Psoas muscle (tissue), 8 donors: ENCODE data around the gene MEIS2. TPM values are rescaled to one million over a fixed set of nuclear protein-coding genes. Genes with fewer than 3 reads are reported as not detected.
A peak's percentile ranks its signal among the peaks of the same experiment; 100 is the strongest.

Experiments
- ATAC-seq, 4 donors: fragments of 200-7000 bp; cut with Tn5 transposase; one replicate each; pipeline ENCODE4 v1.9.1; 2020; ENCODE audit warnings: moderate library complexity in 3 of 4, mild to moderate bottlenecking in 2 of 4
- DNase-seq, 2 donors: peaks; one replicate each; pipeline ENCODE4 v3.0.0-alpha.2; 2020
- H3K27ac ChIP-seq: fragments of 200-600 bp; one replicate; pipeline ENCODE4 v1.8.0; 2022
- H3K27me3 ChIP-seq, 3 donors: fragments of 200-600 bp in 1 of 3; one replicate each; pipeline versions ENCODE4 v1.6.1 to v1.8.0; 2013 to 2022; ENCODE audit warnings: low read length in 2 of 3, mild to moderate bottlenecking in 2 of 3, moderate library complexity in 1 of 3; ENCODE audit not compliant: insufficient read depth in 3 of 3
- H3K36me3 ChIP-seq, 2 donors: fragments of 200-600 bp in 1 of 2; one replicate each; pipeline versions ENCODE4 v1.6.1 to v1.8.0; 2013 to 2022; ENCODE audit warnings: low read depth in 1 of 2, mild to moderate bottlenecking in 1 of 2, moderate library complexity in 1 of 2; ENCODE audit not compliant: insufficient read depth in 1 of 2
- H3K4me1 ChIP-seq: fragments of 200-600 bp; one replicate; pipeline ENCODE4 v1.8.0; 2022
- H3K4me3 ChIP-seq: fragments of 200-600 bp; one replicate; pipeline ENCODE4 v1.8.0; 2022; ENCODE audit warnings: mild to moderate bottlenecking
- H3K9me3 ChIP-seq: fragments of 200-600 bp; one replicate; pipeline ENCODE4 v1.8.0; 2022
- WGBS, 3 donors: extraction: QIAGEN DNeasy Blood & Tissue Kit; methylation state at CpG; one replicate each; pipeline versions ENCODE4 v1.1.6 to v1.1.7; 2013; 5-methylcytosine and 5-hydroxymethylcytosine counted together
- intact Hi-C, 2 donors: fragments of 100-400 bp; cut with DNase I; formaldehyde crosslinking; loops; one replicate each; pipeline versions ENCODE4 v1.11.0 to v1.14.2; 2022
- polyA plus RNA-seq, 3 donors: library from polyadenylated mRNA; stranded (reverse); fragments of 200-250 nt; gene quantifications; one replicate each; pipeline ENCODE4 v1.2.3, GENCODE V29; 2013
- total RNA-seq, 4 donors: library from RNA; stranded (reverse); fragmentation: NEBNext Ultra II Directional in 2 of 4; extraction: Animal tissue kit (Norgen Biotek cat#: 25700) in 2 of 4; gene quantifications; one replicate each; pipeline versions ENCODE4 v1.2.1 to v1.2.4, GENCODE V29; 2021 to 2023
- TF ChIP-seq, protein P1 (sequence below): fragments of 200-600 bp; IDR thresholded peaks from one replicate; pipeline ENCODE4 v1.8.0; 2022; ENCODE audit warnings: antibody characterized with exemption
- donor health status: healthy with polysubstance abuse.
- donor health status: DM: no; HTN: no; CAD: no; lungs with moderate emphysema.
- donor health status: Bipolar disorder and iron deficiency.
- donor health status: healthy.
- donor health status: DM: yes; HTN: yes; CAD: no.
- donor health status: DM: no; HTN: no; CAD: no.
- donor health status: DM: no; HTN: no; CAD: no.
- donor health status: DM: yes; HTN: yes; CAD: no.

MEIS2 gene
- total and polyA plus RNA-seq, 7 donors = 0.42 to 24.3 (median 1.9) TPM

DNA sequence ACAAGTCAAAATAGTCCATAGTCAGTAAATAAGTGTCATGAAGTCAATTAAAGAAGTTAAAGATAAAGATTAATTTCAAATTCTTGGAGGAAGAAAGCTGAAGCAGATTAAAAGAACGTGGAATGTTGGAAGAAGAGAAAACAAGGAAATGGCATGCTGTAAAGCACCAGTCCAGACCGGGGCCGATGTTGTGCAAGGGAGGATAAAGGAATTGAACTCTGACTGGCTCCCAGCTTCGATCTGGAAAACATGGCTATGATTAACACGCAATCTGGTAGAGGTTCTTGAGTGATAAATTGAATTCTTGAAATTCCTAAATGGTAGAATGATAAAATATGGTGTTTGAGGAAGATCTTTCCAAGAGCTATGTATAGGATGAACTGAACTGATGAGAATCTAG lies 194.4 kb downstream of the MEIS2 start:
- DNase-seq = no peak
- intact Hi-C loops = no loop called here
- Histone ChIP-seq H3K27me3 (peaks cover 0 to 3% (median 0%) of the 10 kb centered on the region in 3 donors), H3K4me3 (no peak overlapping the region), H3K4me1 (no peaks in the 10 kb centered on the region), H3K9me3 (no peaks in the 10 kb centered on the region), H3K36me3 (no peaks in the 10 kb centered on the region), H3K27ac (no peak overlapping the region)
- TF ChIP-seq, protein P1, sequence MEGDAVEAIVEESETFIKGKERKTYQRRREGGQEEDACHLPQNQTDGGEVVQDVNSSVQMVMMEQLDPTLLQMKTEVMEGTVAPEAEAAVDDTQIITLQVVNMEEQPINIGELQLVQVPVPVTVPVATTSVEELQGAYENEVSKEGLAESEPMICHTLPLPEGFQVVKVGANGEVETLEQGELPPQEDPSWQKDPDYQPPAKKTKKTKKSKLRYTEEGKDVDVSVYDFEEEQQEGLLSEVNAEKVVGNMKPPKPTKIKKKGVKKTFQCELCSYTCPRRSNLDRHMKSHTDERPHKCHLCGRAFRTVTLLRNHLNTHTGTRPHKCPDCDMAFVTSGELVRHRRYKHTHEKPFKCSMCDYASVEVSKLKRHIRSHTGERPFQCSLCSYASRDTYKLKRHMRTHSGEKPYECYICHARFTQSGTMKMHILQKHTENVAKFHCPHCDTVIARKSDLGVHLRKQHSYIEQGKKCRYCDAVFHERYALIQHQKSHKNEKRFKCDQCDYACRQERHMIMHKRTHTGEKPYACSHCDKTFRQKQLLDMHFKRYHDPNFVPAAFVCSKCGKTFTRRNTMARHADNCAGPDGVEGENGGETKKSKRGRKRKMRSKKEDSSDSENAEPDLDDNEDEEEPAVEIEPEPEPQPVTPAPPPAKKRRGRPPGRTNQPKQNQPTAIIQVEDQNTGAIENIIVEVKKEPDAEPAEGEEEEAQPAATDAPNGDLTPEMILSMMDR = no peak
- no peak for ATAC-seq
- WGBS, 3 donors = 51 to 55% (median 53%) methylated on average over 5 of the region's 5 CpGs

DNA sequence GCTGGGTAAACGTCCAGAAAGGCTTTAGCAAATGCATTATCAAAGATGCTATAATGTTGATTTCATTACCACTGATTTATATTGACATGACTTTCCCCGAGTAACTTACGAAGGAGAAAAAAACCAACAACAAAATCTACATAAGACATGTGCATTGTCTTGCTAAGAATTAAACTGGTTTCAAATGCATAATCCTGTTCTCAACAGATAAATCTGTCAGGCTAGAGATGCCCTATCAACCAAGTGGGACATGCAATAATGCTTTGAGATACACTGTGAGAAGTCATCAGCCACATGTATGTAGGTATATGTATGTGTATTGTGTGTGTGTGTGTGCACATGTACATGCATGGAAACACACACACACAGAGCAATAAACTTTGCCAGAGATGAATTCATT lies 195.6 kb downstream of the MEIS2 start:
- ATAC-seq = no peak
- H3K27me3 ChIP-seq = peaks cover 0 to 3% (median 0%) of the 10 kb centered on the region in 3 donors
- TF ChIP-seq, protein P1 = no peak
- no peaks in the 10 kb centered on the region for H3K9me3 ChIP-seq
- no peak for DNase-seq
- intact Hi-C loops = no loop called here
- H3K36me3 ChIP-seq = no peaks in the 10 kb centered on the region
- H3K4me1 ChIP-seq = no peaks in the 10 kb centered on the region
- 54 to 65% (median 61%) methylated on average over 3 of the region's 3 CpGs for WGBS, 3 donors
- H3K27ac ChIP-seq = no peak overlapping the region
- no peak overlapping the region for H3K4me3 ChIP-seq

DNA sequence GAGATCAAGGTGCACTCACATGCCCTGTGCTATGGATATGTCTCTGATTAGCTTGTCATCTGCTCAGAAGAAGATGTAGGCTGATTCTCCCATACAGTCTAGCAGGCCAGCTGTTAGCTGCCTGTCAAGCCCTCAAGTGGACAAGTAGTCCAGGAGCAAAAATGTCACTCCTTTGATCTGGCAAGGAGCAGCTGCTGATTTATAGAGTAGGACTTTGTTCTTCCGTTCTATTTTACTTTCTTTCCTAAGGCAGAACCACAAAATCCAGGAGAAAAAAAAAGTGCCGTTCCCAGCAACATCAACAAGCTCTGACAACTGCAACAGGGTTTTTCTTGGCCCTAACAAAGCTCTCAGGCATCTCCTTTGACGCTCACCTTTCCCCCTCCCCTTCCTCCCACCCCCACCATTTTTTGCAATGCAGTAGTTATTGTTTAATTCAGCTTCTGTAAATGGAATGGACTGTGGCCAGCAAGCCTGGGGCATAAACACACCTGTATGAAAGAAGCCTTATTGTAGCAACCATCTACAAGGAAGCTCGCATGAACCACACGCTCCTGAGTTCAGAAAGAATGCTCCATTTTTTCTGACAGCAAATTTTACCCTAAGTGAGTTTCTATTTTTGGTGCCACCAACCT lies 196.3 kb downstream of the MEIS2 start:
- 38 to 49% (median 41%) methylated on average over 5 of the region's 5 CpGs for WGBS, 3 donors
- ATAC-seq (peak; percentile 47 to 90 (median 50)), DNase-seq (no peak)
- Histone ChIP-seq H3K4me3 (no peak overlapping the region), H3K36me3 (no peaks in the 10 kb centered on the region), H3K9me3 (no peaks in the 10 kb centered on the region), H3K27me3 (peaks cover 0 to 3% (median 0%) of the 10 kb centered on the region in 3 donors), H3K27ac (no peak overlapping the region), H3K4me1 (no peaks in the 10 kb centered on the region)
- TF ChIP-seq, protein P1 = no peak
- intact Hi-C loops = no loop called here

DNA sequence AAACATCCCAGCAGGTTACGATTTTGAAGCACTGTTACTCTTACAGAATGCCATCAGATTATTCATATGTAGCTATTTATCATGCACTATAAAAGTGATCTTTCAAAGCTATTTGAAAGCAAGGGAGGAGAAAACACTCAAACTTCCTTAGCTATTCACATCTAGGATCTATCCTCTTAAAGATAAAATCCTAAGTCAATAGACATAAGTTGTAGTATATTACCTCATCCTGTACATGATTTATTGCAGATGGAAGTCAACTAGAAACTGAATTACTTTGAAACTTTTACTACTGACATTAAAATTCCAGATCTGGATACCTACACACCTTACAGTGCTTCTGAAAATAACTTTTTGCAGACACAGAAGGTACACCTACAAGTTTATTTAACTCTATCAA lies 197.2 kb downstream of the MEIS2 start:
- H3K27me3 ChIP-seq = peaks cover 0 to 3% (median 0%) of the 10 kb centered on the region in 3 donors
- intact Hi-C loops = no loop called here
- ATAC-seq (no peak), DNase-seq (no peak)
- H3K9me3 ChIP-seq = no peaks in the 10 kb centered on the region
- no peaks in the 10 kb centered on the region for H3K4me1 ChIP-seq
- no peak overlapping the region for H3K4me3 ChIP-seq
- TF ChIP-seq, protein P1 = no peak
- no peak overlapping the region for H3K27ac ChIP-seq
- H3K36me3 ChIP-seq = no peaks in the 10 kb centered on the region
- 74 to 93% (median 78%) methylated on average over 1 of the region's 1 CpG for WGBS, 3 donors

DNA sequence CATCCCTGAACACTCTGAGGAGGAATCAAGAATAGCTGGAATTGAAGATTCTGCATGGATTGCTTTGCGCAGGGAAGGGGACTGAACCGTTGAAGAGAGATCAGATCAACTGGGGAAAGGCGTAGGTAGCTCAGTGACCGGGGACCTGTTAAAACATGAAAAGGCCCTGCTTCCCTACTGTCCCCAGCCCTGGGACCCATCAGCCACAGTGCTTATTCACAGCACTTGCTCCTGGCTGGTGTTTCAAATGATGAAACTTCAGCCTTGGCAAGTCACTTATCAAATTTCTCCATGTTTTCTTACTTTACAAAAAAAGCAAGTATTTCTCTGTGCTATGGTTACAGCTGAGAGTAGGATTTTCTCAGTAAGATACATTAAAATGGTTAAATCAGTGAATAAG lies 199.3 kb downstream of the MEIS2 start:
- H3K4me1 ChIP-seq = no peaks in the 10 kb centered on the region
- ATAC-seq (no peak), DNase-seq (no peak)
- peaks cover 0 to 3% (median 3%) of the 10 kb centered on the region in 3 donors for H3K27me3 ChIP-seq
- no peak overlapping the region for H3K27ac ChIP-seq
- no peak overlapping the region for H3K4me3 ChIP-seq
- H3K9me3 ChIP-seq = no peaks in the 10 kb centered on the region
- intact Hi-C loops = no loop called here
- WGBS, 3 donors = 77 to 85% (median 82%) methylated on average over 4 of the region's 4 CpGs
- TF ChIP-seq, protein P1 = no peak
- H3K36me3 ChIP-seq = no peaks in the 10 kb centered on the region
